H9 (cell line): ENCODE results near the gene NLGN4X. TPM values are rescaled to one million over a fixed set of nuclear protein-coding genes. Genes with fewer than 3 reads are reported as not detected.

Experiments used
- DNase-seq: peaks from one replicate; pipeline ENCODE4 v3.0.0-alpha.2; 2017
- H2AFZ ChIP-seq: one replicate; pipeline ENCODE4 v1.6.1; 2013; ENCODE audit warnings: mild to moderate bottlenecking, low read length, control low read depth, moderate library complexity
- H2AK5ac ChIP-seq: 2 replicates; pipeline ENCODE4 v1.6.1; 2013; ENCODE audit warnings: low read length, control low read depth, mixed read lengths; ENCODE audit not compliant: insufficient read length
- H2BK120ac ChIP-seq: one replicate; pipeline ENCODE4 v1.6.1; 2013; ENCODE audit warnings: low read depth, mild to moderate bottlenecking, low read length, control low read depth, inconsistent platforms; ENCODE audit not compliant: poor library complexity, severe bottlenecking
- H2BK12ac ChIP-seq: 2 replicates; pipeline ENCODE4 v1.6.1; 2013; ENCODE audit warnings: low read length, control low read depth, mixed read lengths, low read depth; ENCODE audit not compliant: insufficient read length
- H2BK15ac ChIP-seq: 2 replicates; pipeline ENCODE4 v1.6.1; 2013; ENCODE audit warnings: low read depth, low read length, control low read depth
- H2BK20ac ChIP-seq: one replicate; pipeline ENCODE4 v1.6.1; 2013; ENCODE audit warnings: low read depth, mild to moderate bottlenecking, low read length, control low read depth, inconsistent platforms; ENCODE audit not compliant: poor library complexity, severe bottlenecking
- H2BK5ac ChIP-seq: 2 replicates; pipeline ENCODE4 v1.6.1; 2013; ENCODE audit warnings: low read length, control low read depth, mixed read lengths; ENCODE audit not compliant: insufficient read length
- H3K14ac ChIP-seq: 2 replicates; pipeline ENCODE4 v1.6.1; 2013; ENCODE audit warnings: low read length, control low read depth; ENCODE audit not compliant: insufficient read depth
- H3K18ac ChIP-seq: 2 replicates; pipeline ENCODE4 v1.6.1; 2013; ENCODE audit warnings: low read depth, mild to moderate bottlenecking, mixed read lengths, low read length, control low read depth; ENCODE audit not compliant: insufficient read length
- H3K23ac ChIP-seq: 2 replicates; pipeline ENCODE4 v1.6.1; 2013; ENCODE audit warnings: low read length, control low read depth, mixed read lengths, low read depth; ENCODE audit not compliant: insufficient read length
- H3K23me2 ChIP-seq: 2 replicates; pipeline ENCODE4 v1.6.1; 2013; ENCODE audit warnings: low read depth, mild to moderate bottlenecking, mixed read lengths, low read length, control low read depth; ENCODE audit not compliant: insufficient read length, poor library complexity, severe bottlenecking
- H3K27ac ChIP-seq: 2 replicates; pipeline ENCODE4 v1.5.1; 2013; ENCODE audit warnings: low read length, control low read depth, mixed read lengths, low read depth; ENCODE audit not compliant: insufficient read length
- H3K27me3 ChIP-seq: 2 replicates; pipeline ENCODE4 v1.6.1; 2013; ENCODE audit warnings: low read length, control low read depth, inconsistent platforms; ENCODE audit not compliant: insufficient read depth
- H3K4ac ChIP-seq: 2 replicates; pipeline ENCODE4 v1.6.1; 2013; ENCODE audit warnings: low read depth, mild to moderate bottlenecking, control low read depth, inconsistent platforms, low read length, moderate library complexity
- H3K4me1 ChIP-seq: 2 replicates; pipeline ENCODE4 v1.6.1; 2013; ENCODE audit warnings: low read length, control low read depth, inconsistent platforms; ENCODE audit not compliant: insufficient read depth
- H3K4me2 ChIP-seq: 2 replicates; pipeline ENCODE4 v1.6.1; 2013; ENCODE audit warnings: low read length, control low read depth, mixed read lengths; ENCODE audit not compliant: insufficient read length, insufficient read depth
- H3K56ac ChIP-seq: 2 replicates; pipeline ENCODE4 v1.6.1; 2013; ENCODE audit warnings: low read depth, mild to moderate bottlenecking, mixed read lengths, low read length, control low read depth; ENCODE audit not compliant: insufficient read length
- H3K79me1 ChIP-seq: 2 replicates; pipeline ENCODE4 v1.6.1; 2013; ENCODE audit warnings: low read depth, mild to moderate bottlenecking, moderate library complexity, low read length, control low read depth, inconsistent platforms; ENCODE audit not compliant: insufficient read depth, poor library complexity, severe bottlenecking
- H3K79me2 ChIP-seq: 2 replicates; pipeline ENCODE4 v1.6.1; 2013; ENCODE audit warnings: low read length, control low read depth, inconsistent platforms; ENCODE audit not compliant: insufficient read depth
- H3K9ac ChIP-seq: 2 replicates; pipeline ENCODE4 v1.6.1; 2013; ENCODE audit warnings: low read length, control low read depth, mixed read lengths; ENCODE audit not compliant: insufficient read length; ENCODE audit errors: extremely low read depth
- H3K9me3 ChIP-seq: one replicate; pipeline ENCODE4 v1.6.1; 2013; ENCODE audit warnings: low read depth, low read length, inconsistent platforms; ENCODE audit not compliant: control insufficient read depth
- H3T11ph ChIP-seq: one replicate; pipeline ENCODE4 v1.6.1; 2013; ENCODE audit warnings: mild to moderate bottlenecking, low read length, control low read depth, inconsistent platforms
- H4K20me1 ChIP-seq: one replicate; pipeline ENCODE4 v1.6.1; 2013; ENCODE audit not compliant: control insufficient read depth, insufficient read length, insufficient read depth
- H4K5ac ChIP-seq: 2 replicates; pipeline ENCODE4 v1.6.1; 2013; ENCODE audit warnings: low read depth, mild to moderate bottlenecking, mixed read lengths, low read length, control low read depth; ENCODE audit not compliant: insufficient read length
- H4K8ac ChIP-seq: replicated peaks from 2 replicates; pipeline ENCODE4 v1.6.1; 2013; ENCODE audit warnings: low read length, control low read depth, mixed read lengths, low read depth; ENCODE audit not compliant: insufficient read length
- H4K91ac ChIP-seq: 2 replicates; pipeline ENCODE4 v1.6.1; 2013; ENCODE audit warnings: low read depth, mild to moderate bottlenecking, moderate library complexity, mixed read lengths, low read length, control low read depth; ENCODE audit not compliant: insufficient read length
- H3K27ac Mint-ChIP-seq, 3 experiments: 2 replicates in 2 of 3; 3 replicates in 1 of 3; pipeline ENCODE4 v1.8.0; 2020 to 2021; ENCODE audit warnings: mixed read lengths in 3 of 3, mild to moderate bottlenecking in 1 of 3, moderate library complexity in 1 of 3
- H3K27me3 Mint-ChIP-seq: 2 replicates; pipeline ENCODE4 v1.8.0; 2021; ENCODE audit warnings: low read depth, mild to moderate bottlenecking, moderate library complexity, mixed read lengths
- H3K36me3 Mint-ChIP-seq, 3 experiments: 2 replicates in 2 of 3; 3 replicates in 1 of 3; pipeline ENCODE4 v1.8.0; 2020 to 2021; ENCODE audit warnings: low read depth in 3 of 3, mixed read lengths in 3 of 3; ENCODE audit not compliant: insufficient read depth in 1 of 3
- H3K4me1 Mint-ChIP-seq, 2 experiments: 2 replicates each; pipeline ENCODE4 v1.8.0; 2020; ENCODE audit warnings: mixed read lengths in 2 of 2
- H3K4me3 Mint-ChIP-seq, 2 experiments: 2 replicates in 1 of 2; 3 replicates in 1 of 2; pipeline ENCODE4 v1.8.0; 2020 to 2021; ENCODE audit warnings: mild to moderate bottlenecking in 2 of 2, mixed read lengths in 2 of 2, moderate library complexity in 1 of 2
- H3K9me3 Mint-ChIP-seq, 2 experiments: 2 replicates in 1 of 2; 3 replicates in 1 of 2; pipeline ENCODE4 v1.8.0; 2020; ENCODE audit warnings: mild to moderate bottlenecking in 2 of 2, mixed read lengths in 2 of 2, moderate library complexity in 1 of 2
- CTCF ChIP-seq: fragments of 200-600 bp; sonication (generic); conservative IDR thresholded peaks from 3 replicates; pipeline ENCODE4 v1.8.0; 2021; ENCODE audit warnings: antibody characterized with exemption, mild to moderate bottlenecking
- WGBS: extraction: QIAGEN DNeasy Blood & Tissue Kit; methylation state at CpG from one replicate; pipeline ENCODE4 v1.1.7; 2013; ENCODE audit warnings: missing lambda C conversion rate, low lambda C conversion rate, mixed read lengths; ENCODE audit not compliant: insufficient read length; ENCODE audit errors: extremely low coverage; 5-methylcytosine and 5-hydroxymethylcytosine counted together
- total RNA-seq: library from RNA; stranded (reverse); gene quantifications from 2 replicates; pipeline ENCODE4 v1.2.1, GENCODE V29; 2021

NLGN4X gene
- total RNA-seq, 1 experiment from 2014 or later = 111 TPM

- Histone ChIP-seq H2BK12ac (no peak overlapping the region), H2BK15ac (no peak overlapping the region), H3K9me3 (no peaks in the 10 kb centered on the region), H4K91ac (no peak overlapping the region), H3K79me2 (peaks cover 65% of the 10 kb centered on the region; the same call in 1 of the 2 replicates), H3K18ac (no peak overlapping the region), H2BK20ac (no peak overlapping the region), H2BK5ac (no peak overlapping the region), H4K5ac (no peak overlapping the region), H4K20me1 (no peaks in the 10 kb centered on the region), H2AFZ (no peak overlapping the region), H3K23me2 (no peaks in the 10 kb centered on the region), H3K56ac (no peak overlapping the region), H3K27ac (no peak overlapping the region), H3K79me1 (peaks cover 5% of the 10 kb centered on the region), H3K4ac (no peak overlapping the region), H3K14ac (no peak overlapping the region), H3K27me3 (no peaks in the 10 kb centered on the region), H3T11ph (no peak overlapping the region), H2BK120ac (no peak overlapping the region), H2AK5ac (no peak overlapping the region), H3K4me1 (peaks cover 13% of the 10 kb centered on the region), H3K23ac (no peak overlapping the region), H3K4me2 (no peak overlapping the region), H4K8ac (no peak overlapping the region), H3K9ac (no peak overlapping the region)
- H3K27ac Mint-ChIP-seq = no peak overlapping the region
- WGBS = no CpG with 5 or more reads among the region's 6 CpGs
- no peak for DNase-seq
- peaks cover 3 to 7% of the 10 kb centered on the region in 2 experiments; a peak in 3 of 4 replicates for H3K4me1 Mint-ChIP-seq
- no peak for TF ChIP-seq CTCF
- peaks cover 10 to 20% (median 19%) of the 10 kb centered on the region in 3 experiments for H3K36me3 Mint-ChIP-seq
- H3K27me3 Mint-ChIP-seq = no peaks in the 10 kb centered on the region
- no peaks in the 10 kb centered on the region for H3K9me3 Mint-ChIP-seq
- H3K4me3 Mint-ChIP-seq = no peak overlapping the region
These were observed 25.0 kb downstream of the NLGN4X start for GRCh38 chrX:6203462-6204215.
